ENCODE results near the gene LBX1. TPM values are rescaled to one million over a fixed set of nuclear protein-coding genes. Genes with fewer than 3 reads are reported as not detected.

Gene LBX1
- polyA plus RNA-seq, 2 of the 4 experiments (the other 2 are of a cell fraction) = not detected

- WGBS (ENCODE audit: missing lambda C conversion rate) = 63% methylated on average over 58 of the region's 71 CpGs
- no peak for ATAC-seq
- DNase-seq (ENCODE audit: low read depth in 1 of 2, low spot score in 1 of 2) = no peak
- FAIRE-seq = no peak
- no peaks in the 10 kb centered on the region for H3K9me3 ChIP-seq
- H3K27ac ChIP-seq = no peak overlapping the region
- TF ChIP-seq EP300 (IDR thresholded peaks at IDR 0.05) (no peak), RCOR1 (IDR thresholded peaks at IDR 0.05; ENCODE audit: low read depth, low read length) (no peak), HOXA7 (CRISPR knock-in tag; IDR thresholded peaks at IDR 0.05) (no peak), HEYL (CRISPR knock-in tag; IDR thresholded peaks at IDR 0.05) (no peak), EHF (CRISPR knock-in tag; IDR thresholded peaks at IDR 0.05) (no peak), FOXS1 (CRISPR knock-in tag; IDR thresholded peaks at IDR 0.05) (no peak)
- TF ChIP-seq, protein P1, sequence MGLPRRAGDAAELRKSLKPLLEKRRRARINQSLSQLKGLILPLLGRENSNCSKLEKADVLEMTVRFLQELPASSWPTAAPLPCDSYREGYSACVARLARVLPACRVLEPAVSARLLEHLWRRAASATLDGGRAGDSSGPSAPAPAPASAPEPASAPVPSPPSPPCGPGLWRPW (IDR thresholded peaks at IDR 0.05) = no peak
- TF ChIP-seq, protein P2, sequence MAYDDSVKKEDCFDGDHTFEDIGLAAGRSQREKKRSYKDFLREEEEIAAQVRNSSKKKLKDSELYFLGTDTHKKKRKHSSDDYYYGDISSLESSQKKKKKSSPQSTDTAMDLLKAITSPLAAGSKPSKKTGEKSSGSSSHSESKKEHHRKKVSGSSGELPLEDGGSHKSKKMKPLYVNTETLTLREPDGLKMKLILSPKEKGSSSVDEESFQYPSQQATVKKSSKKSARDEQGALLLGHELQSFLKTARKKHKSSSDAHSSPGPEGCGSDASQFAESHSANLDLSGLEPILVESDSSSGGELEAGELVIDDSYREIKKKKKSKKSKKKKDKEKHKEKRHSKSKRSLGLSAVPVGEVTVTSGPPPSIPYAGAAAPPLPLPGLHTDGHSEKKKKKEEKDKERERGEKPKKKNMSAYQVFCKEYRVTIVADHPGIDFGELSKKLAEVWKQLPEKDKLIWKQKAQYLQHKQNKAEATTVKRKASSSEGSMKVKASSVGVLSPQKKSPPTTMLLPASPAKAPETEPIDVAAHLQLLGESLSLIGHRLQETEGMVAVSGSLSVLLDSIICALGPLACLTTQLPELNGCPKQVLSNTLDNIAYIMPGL (CRISPR knock-in tag; IDR thresholded peaks at IDR 0.05; ENCODE audit: borderline replicate concordance) = no peak
- ChIA-PET CTCF (interaction anchor here (0.7 to 1.9 kb wide), 5 partner anchors 10 to 345 kb away, joined by 3 to 37 read pairs (median 5); no protein-coding TSS in a partner anchor), POLR2A (no interaction called here)
- H3K4me2 ChIP-seq = peak overlapping the region; percentile 95
- 0 out of 3 replicates have a peak, but pooled peaks cover 9% of the 10 kb centered on the region for H3K4me1 ChIP-seq
- H3K4me3 ChIP-seq = peak overlapping the region; percentile 43
Measured at GRCh38 chr10:101224060-101224909, 5.0 kb downstream of the LBX1 start.

DNA sequence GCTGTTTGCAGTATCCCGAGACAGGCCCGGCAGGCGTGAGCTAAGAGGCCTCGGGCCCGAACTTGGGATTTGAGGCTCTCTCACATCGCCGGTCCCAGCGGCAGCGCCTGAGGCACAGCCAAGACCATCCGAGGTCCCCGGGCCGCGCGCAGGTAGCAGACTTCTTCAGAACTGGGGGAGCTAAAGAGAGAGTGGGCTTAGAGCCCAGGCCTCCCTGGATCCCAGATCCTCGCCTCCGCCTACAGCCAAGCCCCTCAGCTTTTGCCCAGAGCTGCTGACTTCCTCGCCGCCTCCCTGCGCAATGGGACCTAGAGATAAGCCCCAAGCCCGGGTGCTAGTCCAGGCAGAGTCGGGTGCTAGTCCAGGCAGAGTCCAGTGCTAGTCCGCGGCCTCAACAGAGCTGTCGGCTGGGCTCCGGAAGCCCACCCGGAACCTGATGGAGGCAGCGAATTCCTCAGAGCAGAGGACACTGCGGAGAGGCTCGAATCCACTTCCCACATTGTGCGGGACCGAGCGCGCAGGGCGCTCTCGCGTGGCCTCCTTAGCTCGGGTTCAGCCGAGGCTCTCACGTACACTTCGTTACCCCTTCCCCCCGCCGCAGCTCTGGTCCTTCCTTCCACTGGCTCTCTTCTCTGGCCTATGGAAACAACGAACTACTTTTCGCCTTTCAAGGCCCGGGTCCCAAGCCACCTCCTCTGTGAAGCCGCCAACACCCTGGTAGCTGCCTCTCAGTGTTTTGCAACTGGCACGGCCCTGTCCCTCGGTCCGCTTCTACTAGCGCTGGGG, 5.8 kb downstream of the LBX1 start:
- WGBS (ENCODE audit: missing lambda C conversion rate) = 90% methylated on average over 48 of the region's 50 CpGs
- ATAC-seq (no peak), DNase-seq (ENCODE audit: low read depth in 1 of 2, low spot score in 1 of 2) (no peak), FAIRE-seq (no peak)
- ChIA-PET CTCF (interaction anchor here (0.7 to 1.9 kb wide), 6 partner anchors 9 to 346 kb away, joined by 3 to 37 read pairs (median 4); no protein-coding TSS in a partner anchor), POLR2A (no interaction called here)
- Histone ChIP-seq H3K4me1 (0 out of 3 replicates have a peak, but pooled peaks cover 9% of the 10 kb centered on the region), H3K9me3 (no peaks in the 10 kb centered on the region), H3K4me2 (no peak overlapping the region), H3K27ac (no peak overlapping the region), H3K4me3 (no peak overlapping the region)
- TF ChIP-seq HDAC2 (IDR thresholded peaks at IDR 0.05) (no peak), CTCF (IDR thresholded peaks at IDR 0.05) (no peak), HOXB13 (CRISPR knock-in tag; IDR thresholded peaks at IDR 0.05; ENCODE audit: low read depth) (no peak), PHF8 (IDR thresholded peaks at IDR 0.05; ENCODE audit: borderline replicate concordance, low read depth) (no peak), CBX2 (IDR thresholded peaks at IDR 0.05; ENCODE audit: borderline replicate concordance, low read depth) (no peak), MAZ (IDR thresholded peaks at IDR 0.05; ENCODE audit: borderline replicate concordance, low read depth, low read length) (no peak), RARB (CRISPR knock-in tag; IDR thresholded peaks at IDR 0.05) (no peak), USF2 (IDR thresholded peaks at IDR 0.05) (no peak), FOXS1 (CRISPR knock-in tag; IDR thresholded peaks at IDR 0.05) (no peak), NPAS2 (CRISPR knock-in tag; IDR thresholded peaks at IDR 0.05; ENCODE audit: borderline replicate concordance) (no peak), CHD2 (IDR thresholded peaks at IDR 0.05; ENCODE audit: low read length, partially characterized antibody) (no peak), TP53 (CRISPR knock-in tag; IDR thresholded peaks at IDR 0.05) (no peak), E2F6 (IDR thresholded peaks at IDR 0.05; ENCODE audit: borderline replicate concordance, low read depth) (no peak), JUNB (IDR thresholded peaks at IDR 0.05) (no peak), ZSCAN20 (CRISPR knock-in tag; IDR thresholded peaks at IDR 0.05) (no peak), SREBF2 (IDR thresholded peaks at IDR 0.05) (no peak), PBX3 (IDR thresholded peaks at IDR 0.05) (no peak)
- TF ChIP-seq, protein P1 (IDR thresholded peaks at IDR 0.05) = no peak

Data from A549 (cell line).